ENCODE data around the gene CAMK2A. TPM values are rescaled to one million over a fixed set of nuclear protein-coding genes. Genes with fewer than 3 reads are reported as not detected.

CAMK2A gene
- total RNA-seq, 1 donor from 2014 or later = not detected

- peak; percentile 50 for DNase-seq (ENCODE audit: extremely low read depth, low read depth, low spot score)
Observed at GRCh38 chr5:150217873-150218692, 71.5 kb downstream of the CAMK2A start.

DNA sequence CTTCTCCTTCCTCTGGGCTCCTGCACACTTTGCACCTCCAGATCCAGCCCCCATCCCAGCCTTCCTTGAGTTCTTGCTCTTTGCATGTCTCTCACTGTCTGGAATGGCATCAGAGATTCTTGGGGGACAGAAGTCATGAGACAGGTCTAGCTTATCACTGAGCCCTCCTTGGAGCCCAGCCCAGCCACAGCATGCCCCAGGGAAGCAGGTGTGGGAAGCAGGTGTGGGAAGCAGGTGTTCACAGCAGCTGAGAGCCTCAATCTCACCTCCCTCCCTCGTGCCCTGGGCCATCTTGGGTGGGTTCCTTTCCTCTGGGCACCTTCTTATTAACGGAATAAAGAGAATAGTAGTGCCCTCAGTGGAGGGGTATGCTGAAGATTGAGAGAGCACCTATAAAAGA is 72.5 kb downstream of the CAMK2A start:
- DNase-seq (ENCODE audit: extremely low read depth, low read depth, low spot score) = no peak

GRCh38 chr5:150215979-150216944 is 73.3 kb downstream of the CAMK2A start:
- no peak for DNase-seq (ENCODE audit: extremely low read depth, low read depth, low spot score)

DNA sequence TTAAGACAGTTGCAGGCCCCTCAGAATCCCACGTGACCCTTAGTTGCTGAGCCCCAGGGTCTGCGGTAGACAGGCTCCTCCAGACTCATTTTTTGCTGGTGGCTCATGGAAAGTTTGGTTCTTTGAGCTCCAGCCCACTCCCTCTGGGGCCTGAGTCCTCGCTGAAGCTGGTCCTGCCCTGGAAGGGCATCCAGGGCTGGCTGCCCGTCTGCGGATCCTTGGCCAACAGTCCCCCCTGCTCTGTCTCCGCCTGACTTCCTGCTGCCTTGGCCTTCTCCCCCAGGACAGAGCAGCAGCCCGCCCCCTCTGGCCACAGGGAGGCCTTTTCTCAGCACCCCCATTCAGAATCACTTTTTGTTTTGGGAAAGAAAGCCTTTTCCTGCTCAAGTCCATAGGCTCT is 75.3 kb downstream of the CAMK2A start:
- no peak for DNase-seq (ENCODE audit: extremely low read depth, low read depth, low spot score)

GRCh38 chr5:150213530-150213929 is 76.0 kb downstream of the CAMK2A start:
- no peak for DNase-seq (ENCODE audit: extremely low read depth, low read depth, low spot score)

DNA sequence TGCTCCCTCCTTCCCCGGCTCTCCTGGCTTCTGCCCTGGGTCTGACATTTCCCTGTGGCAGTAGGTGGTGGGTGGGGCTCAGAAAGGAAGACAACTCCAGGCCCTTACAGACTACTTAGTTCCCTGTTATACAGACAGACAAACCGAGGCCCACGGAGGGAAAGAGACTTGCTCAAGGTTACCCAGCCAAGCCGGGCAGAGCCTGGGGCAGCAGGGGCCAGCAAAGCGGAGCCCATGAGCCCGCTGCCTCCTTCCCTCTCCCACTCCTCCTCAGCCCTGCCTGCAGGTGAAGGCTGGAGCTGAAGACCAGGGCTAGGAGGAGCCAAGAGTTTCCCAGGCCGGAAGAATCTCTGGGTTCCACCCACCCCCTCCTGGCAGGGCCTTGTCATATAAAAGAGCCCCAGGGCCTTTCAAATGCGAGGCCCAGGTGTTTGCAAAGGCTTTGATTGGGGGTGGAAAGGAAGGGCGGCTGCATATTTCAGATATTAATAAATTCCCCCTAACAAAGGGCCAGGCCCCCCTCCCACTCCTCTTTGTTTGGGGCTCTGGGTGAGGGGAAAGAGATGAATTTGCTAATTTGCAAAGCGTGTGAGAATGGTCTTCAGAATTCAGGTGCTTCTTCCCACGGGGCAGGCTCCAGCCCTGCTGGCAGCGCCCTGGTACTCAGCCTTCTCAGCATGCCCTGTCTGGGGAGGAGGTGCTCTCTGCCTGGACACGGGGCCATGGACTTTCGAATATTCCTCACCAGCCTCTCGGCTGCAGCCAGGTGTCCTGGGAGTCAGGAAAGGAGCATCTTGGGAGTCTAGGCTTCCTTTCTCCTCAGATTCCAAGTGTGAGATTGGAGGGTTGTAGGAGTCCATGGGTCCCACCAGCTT is 78.2 kb downstream of the CAMK2A start:
- DNase-seq (ENCODE audit: extremely low read depth, low read depth, low spot score) = no peak

DNA sequence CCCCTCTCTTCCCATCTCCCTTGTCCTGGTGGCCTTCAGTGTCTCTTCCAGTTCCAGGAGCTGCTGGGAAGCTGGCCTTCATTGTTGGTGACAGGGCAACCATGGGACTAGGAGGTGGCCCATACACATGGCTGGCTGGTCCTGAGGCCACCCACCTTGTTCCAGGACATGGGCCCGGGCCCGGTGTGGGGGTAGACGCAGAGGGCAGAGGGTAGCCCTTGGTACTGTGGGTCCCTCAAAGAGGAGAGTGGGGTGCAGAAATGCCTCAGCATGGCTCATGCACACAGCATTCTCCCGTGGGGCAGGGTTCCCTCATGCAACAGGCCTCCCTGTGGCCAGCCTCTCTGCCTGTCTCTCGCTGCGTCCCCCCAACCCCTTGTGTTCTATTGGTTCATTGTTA is 78.9 kb downstream of the CAMK2A start:
- no peak for DNase-seq (ENCODE audit: extremely low read depth, low read depth, low spot score)

- DNase-seq (ENCODE audit: extremely low read depth, low read depth, low spot score) = no peak
Observed at GRCh38 chr5:150209099-150209635, 80.4 kb downstream of the CAMK2A start.

GRCh38 chr5:150208187-150209098 is 81.1 kb downstream of the CAMK2A start:
- DNase-seq (ENCODE audit: extremely low read depth, low read depth, low spot score) = no peak

- DNase-seq (ENCODE audit: extremely low read depth, low read depth, low spot score) = no peak
Observed at GRCh38 chr5:150206779-150207115, 82.8 kb downstream of the CAMK2A start.

GRCh38 chr5:150206098-150206778 is 83.3 kb downstream of the CAMK2A start:
- DNase-seq (ENCODE audit: extremely low read depth, low read depth, low spot score) = no peak

DNA sequence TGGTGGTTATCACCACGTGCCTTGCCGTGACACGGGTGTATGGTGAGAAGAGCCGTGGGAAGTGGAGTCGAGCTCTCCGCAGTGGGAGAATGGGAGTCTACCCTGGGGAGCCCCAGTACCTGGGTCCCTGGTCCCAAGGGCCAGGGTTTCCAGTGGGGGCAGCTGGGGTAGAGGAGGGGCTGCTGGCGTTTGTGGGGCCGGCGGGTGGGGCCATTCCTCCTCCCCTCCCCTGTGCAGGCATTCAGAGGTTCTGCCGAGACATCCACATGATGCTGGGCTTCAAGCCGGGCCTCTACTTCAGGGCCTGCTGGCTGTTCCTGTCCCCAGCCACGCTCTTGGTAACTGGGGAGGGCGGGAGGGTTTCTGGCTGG is 85.0 kb downstream of the CAMK2A start:
- no peak for DNase-seq (ENCODE audit: extremely low read depth, low read depth, low spot score)

- DNase-seq (ENCODE audit: extremely low read depth, low read depth, low spot score) = no peak
Observed at GRCh38 chr5:150203832-150204589, 85.6 kb downstream of the CAMK2A start.

- DNase-seq (ENCODE audit: extremely low read depth, low read depth, low spot score) = no peak
Observed at GRCh38 chr5:150202501-150202900, 87.1 kb downstream of the CAMK2A start.

DNA sequence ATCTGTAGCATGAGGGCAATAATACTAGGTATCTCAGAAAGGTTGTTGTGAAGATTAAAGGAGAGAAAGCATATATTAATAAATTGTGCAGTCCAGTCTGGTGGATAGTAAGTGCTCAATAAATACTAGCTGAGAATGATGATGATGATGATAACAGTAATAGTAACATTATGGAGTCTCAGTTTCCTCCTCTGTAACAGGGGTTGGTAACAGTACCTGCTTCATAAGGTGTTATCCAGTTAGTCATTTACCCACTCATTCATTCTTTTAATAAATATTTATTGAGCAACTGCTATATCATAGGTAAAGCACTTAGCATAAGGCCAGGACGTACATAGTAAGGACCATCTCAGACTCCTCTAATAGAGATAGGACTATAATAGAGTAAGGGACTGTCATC is 92.1 kb downstream of the CAMK2A start:
- DNase-seq (ENCODE audit: extremely low read depth, low read depth, low spot score) = no peak

GRCh38 chr5:150196986-150197385 is 92.6 kb downstream of the CAMK2A start:
- DNase-seq (ENCODE audit: extremely low read depth, low read depth, low spot score) = no peak

DNA sequence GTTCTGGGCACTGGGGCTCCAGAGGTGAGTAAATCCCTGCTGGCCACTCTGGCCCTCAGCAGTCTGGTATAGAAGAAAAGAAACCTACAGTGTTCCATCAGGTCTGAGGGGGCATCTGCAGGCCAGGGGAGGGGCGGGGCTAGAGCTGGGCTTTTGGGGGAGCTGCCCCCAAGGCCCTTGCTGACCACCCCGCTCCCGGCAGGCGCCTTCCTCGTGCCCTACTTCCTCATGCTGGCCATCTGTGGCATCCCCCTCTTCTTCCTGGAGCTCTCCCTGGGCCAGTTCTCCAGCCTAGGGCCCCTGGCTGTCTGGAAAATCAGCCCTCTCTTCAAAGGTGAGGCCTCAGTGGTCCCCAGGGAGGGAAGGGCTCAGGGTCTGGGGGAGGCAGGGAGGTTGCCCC is 93.1 kb downstream of the CAMK2A start:
- DNase-seq (ENCODE audit: extremely low read depth, low read depth, low spot score) = no peak

- no peak for DNase-seq (ENCODE audit: extremely low read depth, low read depth, low spot score)
Observed at GRCh38 chr5:150195736-150196485, 93.7 kb downstream of the CAMK2A start.
